HEK293 (cell line): ENCODE measurements around the gene FYTTD1.

Experiments used
- ZNF16 ChIP-seq: fragments of 450-650 bp; formaldehyde crosslinking; IDR thresholded peaks from 2 replicates; pipeline ENCODE4 v1.5.1; 2016; ENCODE audit warnings: low read depth, missing biosample characterization, missing genetic modification characterization
- ZNF660 ChIP-seq: fragments of 450-650 bp; IDR thresholded peaks from 2 replicates; pipeline ENCODE4 v1.5.1; 2018; ENCODE audit warnings: missing biosample characterization, mild to moderate bottlenecking, missing genetic modification characterization
- ZNF777 ChIP-seq: fragments of 450-650 bp; formaldehyde crosslinking; IDR thresholded peaks from 2 replicates; pipeline ENCODE4 v1.5.1; 2017; ENCODE audit warnings: missing biosample characterization, missing genetic modification characterization, borderline replicate concordance
- TF ChIP-seq, protein P1 (sequence below): fragments of 450-650 bp; formaldehyde crosslinking; IDR thresholded peaks from 2 replicates; pipeline ENCODE4 v1.5.1; 2016; ENCODE audit warnings: missing biosample characterization, missing genetic modification characterization
- TF ChIP-seq, protein P2 (sequence below): fragments of 450-650 bp; formaldehyde crosslinking; IDR thresholded peaks from 2 replicates; pipeline ENCODE4 v1.5.1; 2016; ENCODE audit warnings: missing biosample characterization, missing genetic modification characterization

DNA sequence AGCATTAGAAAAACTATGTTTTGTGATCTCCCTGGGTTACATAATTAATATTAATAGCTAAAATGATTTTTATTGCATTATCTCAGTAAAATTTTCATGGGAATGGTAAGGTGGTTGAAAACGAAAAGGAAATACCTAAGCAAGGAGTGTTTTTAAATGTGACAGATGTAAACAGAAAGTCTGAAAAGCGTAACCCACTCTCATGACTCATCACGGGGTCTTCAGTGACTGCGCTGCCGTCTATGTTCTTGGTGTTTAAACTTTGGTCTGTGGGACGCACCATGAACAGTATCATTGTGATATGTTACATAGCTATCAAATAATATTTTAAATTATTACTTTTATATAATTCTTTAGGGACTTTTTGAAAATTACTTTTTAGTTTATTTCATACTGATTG, 61.2 kb downstream of the FYTTD1 start:
- TF ChIP-seq, protein P1, sequence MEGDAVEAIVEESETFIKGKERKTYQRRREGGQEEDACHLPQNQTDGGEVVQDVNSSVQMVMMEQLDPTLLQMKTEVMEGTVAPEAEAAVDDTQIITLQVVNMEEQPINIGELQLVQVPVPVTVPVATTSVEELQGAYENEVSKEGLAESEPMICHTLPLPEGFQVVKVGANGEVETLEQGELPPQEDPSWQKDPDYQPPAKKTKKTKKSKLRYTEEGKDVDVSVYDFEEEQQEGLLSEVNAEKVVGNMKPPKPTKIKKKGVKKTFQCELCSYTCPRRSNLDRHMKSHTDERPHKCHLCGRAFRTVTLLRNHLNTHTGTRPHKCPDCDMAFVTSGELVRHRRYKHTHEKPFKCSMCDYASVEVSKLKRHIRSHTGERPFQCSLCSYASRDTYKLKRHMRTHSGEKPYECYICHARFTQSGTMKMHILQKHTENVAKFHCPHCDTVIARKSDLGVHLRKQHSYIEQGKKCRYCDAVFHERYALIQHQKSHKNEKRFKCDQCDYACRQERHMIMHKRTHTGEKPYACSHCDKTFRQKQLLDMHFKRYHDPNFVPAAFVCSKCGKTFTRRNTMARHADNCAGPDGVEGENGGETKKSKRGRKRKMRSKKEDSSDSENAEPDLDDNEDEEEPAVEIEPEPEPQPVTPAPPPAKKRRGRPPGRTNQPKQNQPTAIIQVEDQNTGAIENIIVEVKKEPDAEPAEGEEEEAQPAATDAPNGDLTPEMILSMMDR (tag by site-specific recombination) = no peak
- TF ChIP-seq, protein P2, sequence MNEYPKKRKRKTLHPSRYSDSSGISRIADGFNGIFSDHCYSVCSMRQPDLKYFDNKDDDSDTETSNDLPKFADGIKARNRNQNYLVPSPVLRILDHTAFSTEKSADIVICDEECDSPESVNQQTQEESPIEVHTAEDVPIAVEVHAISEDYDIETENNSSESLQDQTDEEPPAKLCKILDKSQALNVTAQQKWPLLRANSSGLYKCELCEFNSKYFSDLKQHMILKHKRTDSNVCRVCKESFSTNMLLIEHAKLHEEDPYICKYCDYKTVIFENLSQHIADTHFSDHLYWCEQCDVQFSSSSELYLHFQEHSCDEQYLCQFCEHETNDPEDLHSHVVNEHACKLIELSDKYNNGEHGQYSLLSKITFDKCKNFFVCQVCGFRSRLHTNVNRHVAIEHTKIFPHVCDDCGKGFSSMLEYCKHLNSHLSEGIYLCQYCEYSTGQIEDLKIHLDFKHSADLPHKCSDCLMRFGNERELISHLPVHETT (tag by site-specific recombination) = no peak
- TF ChIP-seq ZNF16 (no peak), ZNF660 (tag by site-specific recombination) (no peak), ZNF777 (no peak)
